SKM-1 treated with dmso at 0.1 percent for 144 hours (cell line): Measurements from ENCODE around the gene MCHR2.
A peak's percentile ranks its signal among the peaks of the same experiment; 100 is the strongest.
"Not testable (repeated sequence)": the region's sequence is repeated elsewhere in the genome, so short reads cannot be mapped to it uniquely, and the experiment has no call there.

Experiments used
- DNase-seq: peaks from one replicate; lab custom pipeline; 2025; ENCODE audit not compliant: unreplicated experiment; lab: John Stamatoyannopoulos, UW

The MCHR2 gene

GRCh38 chr6:99993533-99994251, at the start of gene MCHR2:
TSS of gene MCHR2 (minus strand) at chr6:99994223. CDS start at chr6:99956147, 38,076 bp downstream.
- DNase-seq, result no peak

- not testable (repeated sequence) for DNase-seq
These were observed 44.5 kb upstream of the MCHR2 start for GRCh38 chr6:100038546-100038945.

GRCh38 chr6:100035873-100036653, 42.0 kb upstream of the MCHR2 start:
- no peak for DNase-seq

- no peak for DNase-seq
These were observed 29.8 kb upstream of the MCHR2 start for GRCh38 chr6:100023798-100024197.

GRCh38 chr6:100022847-100023246, 28.8 kb upstream of the MCHR2 start:
- DNase-seq, result no peak

GRCh38 chr6:100008857-100009256, 14.8 kb upstream of the MCHR2 start:
- DNase-seq, result no peak

GRCh38 chr6:100001915-100002388, 7.9 kb upstream of the MCHR2 start:
- DNase-seq, result peak; percentile 53

- no peak for DNase-seq
These were observed 3.1 kb upstream of the MCHR2 start for GRCh38 chr6:99997141-99997540.

- DNase-seq, result no peak
These were observed 1.9 kb upstream of the MCHR2 start for GRCh38 chr6:99995916-99996315.

- no peak for DNase-seq
These were observed 884 bp downstream of the MCHR2 start for GRCh38 chr6:99993146-99993532.

GRCh38 chr6:99991955-99992354, 2.1 kb downstream of the MCHR2 start:
- no peak for DNase-seq

- DNase-seq, result no peak
These were observed 13.3 kb downstream of the MCHR2 start for GRCh38 chr6:99980741-99981140.

GRCh38 chr6:99979953-99980352, 14.1 kb downstream of the MCHR2 start:
- DNase-seq, result no peak

- no peak for DNase-seq
These were observed 27.0 kb downstream of the MCHR2 start for GRCh38 chr6:99967052-99967451.

- DNase-seq, result no peak
These were observed 34.0 kb downstream of the MCHR2 start for GRCh38 chr6:99960027-99960426.

GRCh38 chr6:99951016-99951805, 42.8 kb downstream of the MCHR2 start:
- no peak for DNase-seq

GRCh38 chr6:99946005-99946404, 48.0 kb downstream of the MCHR2 start:
- no peak for DNase-seq

GRCh38 chr6:99943846-99944245, 50.2 kb downstream of the MCHR2 start:
- DNase-seq, result no peak

- no peak for DNase-seq
These were observed 53.4 kb downstream of the MCHR2 start for GRCh38 chr6:99940582-99940981.

- no peak for DNase-seq
These were observed 60.9 kb downstream of the MCHR2 start for GRCh38 chr6:99933129-99933528.

GRCh38 chr6:99912657-99913056, 81.4 kb downstream of the MCHR2 start:
- DNase-seq, result no peak
